ENCODE results near the gene PIK3R6.
"Not testable (repeated sequence)": the region's sequence is repeated elsewhere in the genome, so short reads cannot be mapped to it uniquely, and the experiment has no call there.

PIK3R6 gene

DNA sequence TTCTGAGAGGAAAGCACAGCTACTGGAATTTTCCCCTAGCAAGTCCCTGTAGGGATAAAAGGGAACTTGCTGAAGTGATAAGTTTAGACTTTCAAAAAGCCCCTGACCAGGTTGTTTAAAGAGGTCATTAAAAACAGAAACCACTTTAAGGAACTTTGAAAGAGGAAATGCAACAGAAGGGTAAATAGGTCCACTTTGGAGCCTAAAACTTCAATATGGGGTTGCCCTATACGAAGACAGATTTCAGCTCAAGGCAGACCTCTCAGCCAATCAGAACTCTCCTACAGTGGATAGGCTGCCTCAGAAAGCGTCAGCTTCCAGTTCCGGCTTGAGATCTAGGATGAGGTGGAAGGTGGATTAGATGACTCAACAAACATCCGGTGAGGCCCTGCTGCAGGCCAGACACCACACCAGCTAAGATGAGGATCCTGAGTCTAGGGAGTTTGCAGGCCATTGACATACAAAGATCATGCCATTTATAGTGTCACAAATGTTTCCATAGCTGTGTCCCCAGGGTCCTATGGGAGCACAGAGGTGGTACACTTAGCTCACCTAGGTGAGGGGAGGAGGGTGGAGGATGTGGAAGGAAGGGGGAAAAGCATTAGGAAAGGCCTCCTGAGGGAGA is 60.4 kb downstream of the PIK3R6 start:
- intact Hi-C loops (cut with DNase I), result no loop called here
- DNase-seq, result peak in 15 of 42 donors; percentile 5 to 45 (median 24)

DNA sequence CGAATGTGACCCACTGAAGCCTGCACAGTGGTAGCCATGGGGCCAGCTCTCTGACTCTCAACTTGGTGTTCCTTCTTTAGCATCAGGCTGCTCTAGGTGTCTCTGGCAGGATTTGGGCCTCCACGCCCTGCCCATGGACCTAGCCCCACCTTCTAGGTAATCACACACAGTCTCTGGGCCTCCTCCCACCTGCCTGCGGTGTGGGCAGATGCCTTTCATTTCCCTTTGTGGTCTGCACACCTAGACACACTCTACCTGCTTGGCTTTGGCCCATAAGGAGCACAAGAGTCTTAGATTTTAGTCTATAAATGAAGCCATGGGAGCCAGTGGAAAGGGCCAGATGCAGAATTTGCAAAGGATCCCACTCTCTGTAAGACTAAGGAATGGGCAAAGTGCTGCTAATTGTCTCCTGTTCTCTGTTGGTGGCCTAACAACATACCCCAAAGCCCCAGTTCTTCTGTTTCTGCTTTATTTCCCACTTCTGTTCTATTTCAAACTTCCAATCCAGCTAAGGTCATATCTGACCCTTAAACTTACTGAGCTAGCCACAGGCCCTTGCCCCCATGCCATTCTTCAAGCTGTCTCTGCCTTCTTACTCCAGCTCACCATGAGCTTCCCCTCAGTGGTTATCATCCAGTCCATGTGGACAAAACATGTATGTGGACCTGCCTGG is 61.1 kb downstream of the PIK3R6 start:
- peak in 1 of 42 donors; percentile 39 for DNase-seq
- intact Hi-C loops (cut with DNase I), result no loop called here

DNA sequence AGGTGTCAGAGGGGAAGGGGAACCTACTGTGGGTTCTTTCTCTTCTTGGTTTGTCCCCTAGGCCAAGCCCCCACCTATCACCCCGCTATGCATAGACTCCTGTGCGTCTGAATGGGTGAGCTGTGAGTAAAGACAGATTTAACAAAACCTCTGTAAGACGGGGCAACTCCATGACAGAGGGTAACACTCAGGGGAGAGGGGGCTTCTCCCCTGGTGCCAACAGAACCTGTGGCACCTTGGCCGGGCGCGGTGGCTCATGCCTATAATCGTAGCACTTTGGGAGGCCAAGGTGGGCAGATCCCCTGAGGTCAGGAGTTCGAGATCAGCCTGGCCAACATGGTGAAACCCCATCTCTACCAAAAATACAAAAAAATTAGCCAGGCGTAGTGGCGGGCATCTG is 62.1 kb downstream of the PIK3R6 start:
- intact Hi-C loops (cut with DNase I), result not testable (repeated sequence)
- DNase-seq, result peak in 1 of 42 donors; percentile 12

DNA sequence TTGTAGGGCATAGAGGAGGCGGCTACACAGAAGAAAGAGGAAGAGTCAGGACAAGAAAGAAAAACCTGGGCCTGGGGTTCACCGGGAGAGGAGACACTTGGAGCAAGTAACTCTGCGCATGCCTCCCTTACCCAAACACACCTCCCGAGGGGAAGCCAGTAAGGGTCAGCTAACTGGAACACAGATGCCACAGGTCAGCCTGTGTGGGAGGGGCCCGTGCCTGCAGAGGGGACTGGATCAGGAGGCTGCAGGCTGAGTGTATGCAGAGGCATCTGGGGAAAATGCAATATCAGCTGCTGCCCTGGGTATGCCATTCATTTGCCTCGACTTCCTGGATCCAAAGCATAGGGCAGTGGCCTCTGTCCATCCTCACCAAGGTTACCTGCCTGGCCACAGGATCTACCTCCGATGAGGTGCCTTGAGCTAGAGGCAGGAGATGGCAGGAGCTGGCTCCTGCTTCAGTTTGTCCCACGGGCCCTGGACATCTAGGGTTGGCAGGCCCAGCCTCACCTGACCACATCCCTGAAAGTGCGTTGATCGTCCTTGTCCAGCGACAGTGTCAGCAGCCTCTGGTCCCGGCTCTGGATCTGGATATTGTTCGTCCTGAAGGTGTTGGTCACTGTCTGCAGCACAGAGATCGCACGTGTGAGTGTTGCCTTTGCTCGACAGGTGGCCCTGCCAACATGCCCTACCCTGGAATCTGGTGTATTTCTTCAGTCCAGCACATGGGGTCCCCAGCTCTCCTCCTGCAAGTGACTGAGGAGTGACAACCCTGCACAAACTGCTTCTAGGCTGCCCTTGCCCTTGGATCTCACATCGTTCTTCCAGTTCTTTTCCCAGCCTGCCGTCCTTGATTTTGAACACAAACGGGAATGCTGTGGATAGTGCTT is 63.7 kb downstream of the PIK3R6 start:
- intact Hi-C loops (cut with DNase I), result no loop called here
- peak in 1 of 42 donors; percentile 24 for DNase-seq

DNA sequence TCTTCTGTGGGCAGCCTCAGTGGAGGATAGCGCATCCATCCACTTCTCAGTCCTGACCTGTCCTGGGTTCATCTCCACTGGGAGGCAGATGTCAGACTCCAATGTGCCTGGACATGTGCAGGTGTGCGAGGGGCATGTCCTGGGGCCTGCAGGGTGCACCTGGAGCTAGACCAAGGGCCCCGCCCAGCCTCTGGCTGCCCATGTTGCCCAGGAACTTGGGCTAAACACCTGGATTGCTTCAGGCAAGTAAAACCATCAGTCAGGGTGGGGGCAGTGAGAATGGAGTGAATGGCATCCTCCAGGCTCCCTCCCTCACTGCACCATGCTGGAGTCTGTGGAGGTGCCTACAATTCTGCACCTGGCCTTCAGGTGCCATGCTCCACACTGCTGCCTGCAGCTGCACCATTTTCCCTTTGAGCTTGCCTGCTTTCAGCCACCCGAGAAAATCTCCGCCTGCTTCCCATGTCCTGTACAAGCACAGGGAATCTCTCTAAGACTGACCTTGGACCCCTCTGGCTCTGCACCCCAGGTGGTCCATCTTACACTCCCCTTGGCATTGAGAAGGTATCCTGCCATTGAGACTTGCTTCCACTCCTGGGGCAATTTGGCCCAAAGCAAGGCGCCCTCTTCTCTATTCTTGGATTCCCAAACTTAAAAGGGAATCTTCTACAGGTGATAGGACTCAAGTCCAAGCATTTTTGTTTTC is 66.2 kb downstream of the PIK3R6 start:
- intact Hi-C loops (cut with DNase I), result no loop called here

DNA sequence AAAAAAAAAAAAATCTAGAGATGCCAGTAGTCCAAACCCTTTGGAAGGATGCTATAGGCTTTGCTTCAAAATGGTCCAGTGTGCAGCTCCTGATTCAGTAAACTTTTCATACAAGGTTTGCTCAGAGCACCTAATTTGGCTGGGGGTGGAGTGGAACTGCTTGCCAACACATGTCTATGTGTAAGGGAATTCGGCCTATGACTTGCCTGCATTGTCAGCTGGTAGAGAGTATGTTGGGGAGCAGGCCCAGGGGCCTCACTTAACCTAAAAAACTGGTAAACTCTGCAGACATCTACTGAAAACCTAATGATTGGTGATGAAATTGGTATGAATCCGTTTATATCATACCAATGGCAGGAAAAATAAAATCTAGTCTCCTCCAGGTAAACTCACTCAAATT is 66.8 kb downstream of the PIK3R6 start:
- DNase-seq, result no peak
- intact Hi-C loops (cut with DNase I), result no loop called here

More for the DNA sequence above, 66.2 kb downstream of the PIK3R6 start:
- DNase-seq, result no peak

DNA sequence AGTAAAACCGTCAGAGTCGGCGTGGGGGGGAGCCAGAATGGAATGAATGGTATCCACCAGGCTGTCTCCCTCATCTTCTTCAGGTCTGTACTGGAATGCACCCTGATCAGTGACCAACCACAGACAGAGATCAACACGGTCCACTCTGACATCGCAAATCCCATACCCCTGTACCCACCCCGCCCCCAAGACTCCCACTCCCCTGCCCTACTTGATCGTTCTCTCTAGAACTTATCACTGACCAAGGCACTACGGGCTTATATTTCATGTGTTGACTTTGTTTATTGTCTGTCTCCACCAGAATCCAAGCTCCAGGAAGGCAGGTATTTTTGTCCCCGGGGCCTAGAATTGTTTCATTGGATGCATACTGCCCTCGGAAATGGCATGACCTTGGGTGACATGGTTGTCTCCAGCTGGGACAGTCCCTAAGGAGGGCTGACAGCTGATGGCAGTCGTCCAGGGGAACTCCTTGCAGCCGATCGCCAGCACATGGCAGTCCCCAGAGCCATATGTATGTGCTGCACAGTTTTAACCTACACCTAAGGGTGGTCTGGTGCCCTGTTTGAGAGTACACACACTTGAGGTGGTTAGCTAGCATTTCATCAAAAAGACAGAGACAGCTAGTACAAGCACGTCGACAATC is 67.8 kb downstream of the PIK3R6 start:
- intact Hi-C loops (cut with DNase I), result no loop called here

DNA sequence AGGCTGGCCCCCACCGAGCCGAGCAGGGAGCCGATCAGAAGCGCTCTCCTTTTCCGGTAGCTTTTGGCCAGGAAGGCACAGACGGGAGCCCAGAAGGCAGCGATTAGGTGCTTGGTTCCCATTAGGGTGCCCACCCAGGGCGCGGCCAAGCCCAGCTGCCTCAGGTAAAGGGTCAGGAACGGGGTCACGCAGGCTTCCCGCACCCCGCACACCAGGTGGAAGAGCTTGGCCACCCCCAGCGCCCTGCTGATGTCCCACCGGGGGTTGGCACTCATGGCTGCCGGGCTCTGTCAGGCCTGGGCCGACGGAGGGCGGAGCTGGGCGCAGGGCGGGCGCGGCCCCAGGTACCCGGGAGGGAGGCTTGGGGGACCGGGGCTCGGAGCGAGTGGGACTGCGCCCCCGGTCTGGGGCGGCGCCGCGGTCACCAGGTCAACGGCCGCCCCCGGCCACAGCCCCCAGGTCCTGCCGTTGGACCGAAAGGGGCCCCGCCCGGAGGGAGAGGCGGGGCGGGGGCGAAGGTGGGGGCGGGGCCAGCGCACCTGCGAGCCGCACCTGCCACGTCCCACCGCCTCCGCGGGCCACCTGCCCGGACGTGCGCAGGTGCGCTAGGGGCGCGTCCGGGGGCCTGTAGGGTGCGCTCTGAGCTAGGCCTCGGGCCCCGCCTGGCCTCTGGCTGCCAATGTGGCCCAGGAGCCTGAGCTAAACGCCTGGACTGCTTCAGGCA is 68.5 kb downstream of the PIK3R6 start, which contains the start of gene MFSD6L:
Gene MFSD6L, minus strand, starts transcription at position 520 of the 724 bp plus-strand sequence. Its CDS starts 245 bp downstream, at position 275.
- intact Hi-C loops (cut with DNase I), result no loop called here
- DNase-seq, result peak in 1 of 42 donors; percentile 18

More for the DNA sequence above, 67.8 kb downstream of the PIK3R6 start:
- no peak for DNase-seq

DNA sequence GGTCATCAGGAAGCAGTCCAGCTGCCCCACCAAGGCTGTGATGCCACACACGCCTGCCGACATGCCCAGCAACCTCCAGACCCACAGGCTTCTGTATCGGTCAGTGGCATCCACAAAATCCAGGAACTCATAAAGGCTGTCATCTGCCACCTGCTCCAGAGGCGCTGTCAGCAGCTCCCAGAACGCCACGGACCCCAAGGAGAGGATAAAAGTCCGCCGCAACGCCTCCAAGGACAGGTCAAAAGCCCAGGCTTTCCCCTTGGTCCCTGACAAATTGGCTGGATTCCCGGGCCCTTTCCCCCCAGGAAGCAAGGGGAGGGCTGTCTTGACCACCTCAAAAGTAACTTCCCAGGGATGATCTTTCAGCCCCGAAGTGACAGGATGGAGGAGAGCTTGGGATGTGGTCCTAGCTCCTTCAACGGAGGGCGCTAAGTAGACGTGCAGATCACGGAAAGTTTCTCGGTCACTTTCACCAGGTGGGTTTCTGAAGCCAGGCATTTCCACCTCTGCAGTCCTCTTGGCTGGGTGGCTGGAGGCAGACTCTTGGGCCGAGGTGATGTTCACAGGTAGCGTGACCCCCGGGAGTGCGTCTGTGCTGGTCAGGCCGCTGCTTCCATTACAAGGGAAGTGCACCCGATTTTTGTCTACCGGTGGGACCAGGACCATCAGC is 69.2 kb downstream of the PIK3R6 start:
- intact Hi-C loops (cut with DNase I), result no loop called here
- DNase-seq, result peak in 1 of 42 donors; percentile 37

DNA sequence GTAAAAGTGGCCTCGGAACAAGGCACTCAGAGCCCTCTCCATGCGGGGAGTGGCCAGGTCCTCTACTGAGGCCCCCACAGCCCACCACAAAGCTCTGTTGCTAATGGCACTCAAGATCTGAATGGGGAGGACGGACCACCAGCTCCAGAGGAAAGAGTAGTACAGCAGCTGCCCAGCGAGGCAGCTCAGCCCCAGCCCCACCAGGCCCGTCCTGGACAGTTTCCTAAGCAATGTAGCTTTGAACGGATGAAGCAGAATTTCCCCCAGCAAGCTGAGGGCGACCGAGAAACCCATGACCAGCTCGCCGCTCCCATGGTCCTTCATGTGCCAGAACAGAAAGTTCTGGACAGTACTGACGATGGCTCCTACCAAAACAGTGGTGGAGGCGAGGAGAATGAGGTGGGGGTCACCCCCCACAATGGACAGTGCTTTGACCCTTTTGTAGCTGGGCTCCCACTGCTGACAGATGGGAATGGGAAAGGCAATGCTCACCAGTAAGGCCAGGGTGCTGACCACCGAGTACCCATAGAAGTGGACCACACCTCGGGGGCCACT is 69.8 kb downstream of the PIK3R6 start:
- DNase-seq, result no peak
- intact Hi-C loops (cut with DNase I), result no loop called here

DNA sequence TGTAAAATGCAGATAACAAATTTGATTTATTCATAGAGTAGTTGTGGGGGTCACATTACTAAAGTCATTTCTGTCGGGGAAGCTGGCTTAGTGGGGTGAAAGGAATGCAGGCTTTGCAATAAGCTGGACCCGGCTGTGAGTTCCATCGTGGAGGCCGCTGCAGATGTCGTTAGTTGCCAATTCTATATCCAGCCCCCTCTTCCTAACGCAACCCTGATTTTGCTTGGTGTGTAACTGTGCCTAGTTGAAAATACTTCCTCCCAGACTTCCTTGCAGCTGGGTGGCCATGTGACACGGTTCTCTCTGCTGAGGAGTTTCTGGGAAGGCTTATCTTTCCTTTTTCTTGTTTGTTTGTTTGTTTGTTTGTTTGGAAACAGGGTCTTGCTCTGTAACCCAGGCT is 72.8 kb downstream of the PIK3R6 start:
- DNase-seq, result peak in 1 of 42 donors; percentile 18
- intact Hi-C loops (cut with DNase I), result no loop called here

DNA sequence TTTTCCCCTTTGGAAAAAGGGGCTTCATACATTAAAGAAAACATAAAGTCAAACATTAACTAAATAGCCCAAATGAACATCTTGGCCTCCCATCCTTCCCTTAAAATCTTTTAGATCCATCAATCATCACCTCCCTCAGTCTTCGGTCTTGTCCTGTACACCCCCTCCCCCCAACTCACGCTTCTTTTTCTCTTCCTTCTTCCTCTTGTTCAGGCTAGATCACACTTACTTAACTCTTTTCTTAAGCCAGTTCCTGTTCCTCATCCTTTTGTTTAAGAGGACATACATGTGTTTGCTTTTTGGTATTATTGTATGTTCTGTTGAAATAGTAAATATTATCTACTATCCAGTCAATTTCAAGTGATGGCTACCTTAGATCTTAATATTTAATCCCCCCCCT is 73.8 kb downstream of the PIK3R6 start:
- DNase-seq, result no peak

DNA sequence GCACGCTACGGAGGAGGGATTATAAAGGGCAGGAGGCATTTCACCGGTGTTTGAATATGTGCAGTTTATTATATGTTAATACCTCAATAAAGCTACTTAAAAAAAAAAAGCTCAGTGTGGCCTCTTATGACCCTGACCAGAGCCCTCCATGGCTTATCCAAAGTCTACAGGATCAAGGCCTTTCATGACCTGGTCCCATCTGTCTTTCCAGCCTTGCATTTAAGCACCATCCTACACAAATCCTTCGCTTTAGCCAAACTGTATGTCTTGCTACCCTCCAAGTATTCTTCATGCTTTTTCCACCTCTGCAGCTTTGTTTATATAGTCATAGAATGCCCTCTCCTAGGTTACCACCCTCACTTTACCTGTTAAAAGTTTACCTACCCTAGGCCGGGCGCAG is 74.8 kb downstream of the PIK3R6 start:
- no peak for DNase-seq
- intact Hi-C loops (cut with DNase I), result no loop called here

More for the DNA sequence above, 73.8 kb downstream of the PIK3R6 start:
- intact Hi-C loops (cut with DNase I), result no loop called here

DNA sequence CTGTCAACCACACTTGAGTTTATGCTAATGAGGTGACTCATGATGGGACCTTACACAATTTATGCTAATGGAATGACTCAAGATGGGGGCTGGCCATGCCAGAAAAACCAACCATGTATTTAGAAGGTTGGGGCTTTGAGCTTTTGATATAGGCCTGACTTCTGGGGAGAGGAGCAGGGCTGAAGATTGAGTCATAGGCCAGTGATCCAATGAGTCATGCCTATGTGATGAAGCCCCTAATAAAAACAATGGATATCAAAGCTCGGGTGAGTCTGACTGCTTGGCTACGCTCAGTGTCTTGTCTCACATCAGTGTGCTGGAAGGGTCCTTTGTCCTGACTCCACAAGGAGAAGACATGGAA is 75.6 kb downstream of the PIK3R6 start:
- no peak for DNase-seq
- intact Hi-C loops (cut with DNase I), result no loop called here

DNA sequence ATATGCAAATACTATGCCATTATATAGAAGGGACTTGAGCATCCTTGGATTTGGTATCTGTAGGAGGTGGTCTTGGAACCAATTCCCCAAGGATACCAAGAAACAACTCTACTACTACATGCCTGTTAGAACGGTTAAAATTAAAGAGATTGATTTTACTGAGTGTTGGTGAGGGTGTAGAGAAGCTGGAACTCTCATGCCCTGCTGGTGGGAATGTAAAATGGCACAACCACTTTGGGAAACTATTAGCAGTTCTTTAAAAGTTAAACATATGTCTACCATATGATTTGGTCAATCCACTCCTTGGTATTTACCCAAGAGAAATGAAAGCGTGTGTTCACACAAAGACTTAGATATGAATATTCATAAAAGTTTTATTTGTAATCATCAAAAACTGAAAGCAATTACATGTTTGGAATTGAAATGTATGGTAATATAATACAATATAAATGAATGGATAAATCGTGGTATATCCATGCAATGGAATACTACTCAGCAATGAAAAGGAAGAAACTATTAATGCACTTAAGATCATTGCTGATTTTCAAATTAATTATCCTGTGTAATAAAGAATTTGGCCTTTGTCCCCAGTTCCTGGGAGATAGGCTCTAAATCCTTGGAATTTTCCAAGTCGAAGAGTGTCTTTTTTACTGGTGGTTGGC is 76.1 kb downstream of the PIK3R6 start:
- intact Hi-C loops (cut with DNase I), result no loop called here
- DNase-seq, result no peak

DNA sequence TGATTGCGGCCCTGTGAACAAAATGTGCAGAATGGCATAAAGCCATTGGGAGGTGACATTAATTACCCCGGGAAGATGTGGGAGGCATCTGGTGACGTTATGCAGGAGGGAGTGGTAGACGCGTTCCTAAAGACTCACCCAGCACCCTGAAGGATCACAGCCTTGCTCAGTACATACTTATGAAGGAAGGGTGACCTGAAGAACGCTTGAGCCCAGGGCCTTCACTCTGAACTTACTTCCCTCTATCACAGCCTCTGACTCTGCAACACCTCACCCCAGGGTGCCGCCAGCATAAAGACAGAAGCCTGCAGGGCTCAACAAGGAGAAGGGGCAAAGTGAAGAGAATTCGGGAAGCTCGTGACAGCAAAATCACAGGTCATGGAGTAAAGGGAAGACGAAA is 77.7 kb downstream of the PIK3R6 start:
- DNase-seq, result no peak
- intact Hi-C loops (cut with DNase I), result no loop called here

DNA sequence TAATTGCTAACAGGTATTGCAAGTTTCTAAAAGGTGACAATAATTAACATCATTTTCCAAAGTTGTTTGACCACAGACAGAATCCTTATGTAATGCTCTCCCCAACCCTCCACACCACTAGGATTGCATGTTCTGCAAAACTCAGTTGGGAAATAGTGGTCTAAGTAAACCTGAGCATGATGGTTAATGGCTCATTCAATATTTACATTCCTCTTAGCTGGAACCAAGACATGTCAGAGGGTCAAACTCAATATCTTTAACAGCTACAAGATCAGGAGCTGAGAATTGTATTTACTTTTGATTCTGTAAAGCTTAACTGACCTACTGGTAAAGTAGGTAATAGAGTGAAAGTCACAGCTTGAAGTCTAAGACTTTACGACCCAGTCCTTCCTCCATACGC is 78.5 kb downstream of the PIK3R6 start:
- DNase-seq, result no peak
- intact Hi-C loops (cut with DNase I), result no loop called here

All from head of caudate nucleus (tissue), 42 donors.